ENCODE data around the gene MEAF6. TPM values are rescaled to one million over a fixed set of nuclear protein-coding genes. Genes with fewer than 3 reads are reported as not detected.

The MEAF6 gene
- total and polyA plus RNA-seq, 2 experiments from 2014 or later = 60.1 to 64.5 TPM

DNA sequence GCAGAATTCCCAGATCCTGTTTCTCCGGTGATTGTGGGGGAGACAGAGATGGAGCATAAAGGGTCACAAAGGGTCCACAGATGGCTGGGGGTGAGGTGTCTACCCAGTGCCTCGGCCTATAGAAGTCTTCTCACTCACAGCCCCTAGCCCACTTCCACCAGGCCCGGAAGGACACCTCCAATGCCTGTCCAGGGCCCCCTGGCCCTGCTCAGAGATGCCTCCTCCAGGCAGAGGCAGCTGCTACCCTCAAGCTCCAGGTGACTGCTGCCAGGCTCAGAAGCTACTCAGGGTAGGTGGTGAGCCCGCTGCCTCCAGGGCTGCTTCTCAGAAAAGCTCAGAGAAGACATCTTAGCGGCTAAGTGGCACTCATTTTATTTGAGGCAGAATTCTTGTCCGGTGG, 62.1 kb downstream of the MEAF6 start:
- ATAC-seq = peak; percentile 12; the same call in 2 of the 3 replicates

DNA sequence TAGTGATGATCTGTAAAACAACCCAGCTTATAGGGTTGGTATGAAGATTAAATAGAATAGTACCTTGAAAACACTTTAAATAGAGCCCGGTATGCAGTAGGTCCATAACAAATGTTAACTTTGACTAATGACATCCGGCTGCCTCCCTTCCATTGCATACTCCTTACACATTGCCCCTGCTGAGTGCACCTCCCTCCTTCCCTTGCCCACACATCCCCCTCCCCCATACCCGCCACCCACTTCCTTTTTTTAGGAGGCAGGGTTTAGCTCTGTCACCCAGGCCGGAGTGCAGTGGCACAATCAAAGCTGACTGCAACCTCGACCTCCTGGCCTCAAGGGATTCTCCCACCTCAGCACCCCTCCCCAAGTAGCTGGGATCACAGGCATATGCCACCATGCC, 64.6 kb downstream of the MEAF6 start:
- no peak overlapping the region for H3K4me3 Mint-ChIP-seq
- Histone ChIP-seq H2AFZ (no peak overlapping the region; the same call in 1 of the 2 replicates), H3F3A (replicated peaks; ENCODE audit: low read depth) (no peaks in the 10 kb centered on the region), H4K20me1 (replicated peaks; ENCODE audit: insufficient read depth) (no peaks in the 10 kb centered on the region), H3K79me2 (replicated peaks; ENCODE audit: insufficient read depth) (no peaks in the 10 kb centered on the region), H3K36me3 (ENCODE audit: insufficient read depth) (no peaks in the 10 kb centered on the region), H3K27ac (ENCODE audit: low read depth) (no peak overlapping the region), H3K4me2 (peak overlapping the region; percentile 49), H3K27me3 (ENCODE audit: insufficient read depth) (no peaks in the 10 kb centered on the region), H3K9me2 (ENCODE audit: insufficient read depth) (no peaks in the 10 kb centered on the region), H3K4me3 (no peak overlapping the region), H3K4me1 (ENCODE audit: insufficient read depth) (peaks cover 39% of the 10 kb centered on the region)
- peaks cover 46% of the 10 kb centered on the region for H3K4me1 Mint-ChIP-seq
- DNase-seq (ENCODE audit: low spot score) (no peak), ATAC-seq (no peak)
- peaks cover 10% of the 10 kb centered on the region for H3K27me3 Mint-ChIP-seq (ENCODE audit: insufficient read depth, low read depth, poor library complexity)
- no peaks in the 10 kb centered on the region for H3K9me3 Mint-ChIP-seq
- no peaks in the 10 kb centered on the region; the same call in 2 of the 3 replicates for H3K36me3 Mint-ChIP-seq (ENCODE audit: low read depth)
- H3K27ac Mint-ChIP-seq = no peak overlapping the region
- TF ChIP-seq EZH2phosphoT487 (IDR thresholded peaks at IDR 0.05; ENCODE audit: unreplicated experiment) (no peak), ZNF114 (CRISPR knock-in tag; IDR thresholded peaks at IDR 0.05) (no peak)
- TF ChIP-seq, protein P1, sequence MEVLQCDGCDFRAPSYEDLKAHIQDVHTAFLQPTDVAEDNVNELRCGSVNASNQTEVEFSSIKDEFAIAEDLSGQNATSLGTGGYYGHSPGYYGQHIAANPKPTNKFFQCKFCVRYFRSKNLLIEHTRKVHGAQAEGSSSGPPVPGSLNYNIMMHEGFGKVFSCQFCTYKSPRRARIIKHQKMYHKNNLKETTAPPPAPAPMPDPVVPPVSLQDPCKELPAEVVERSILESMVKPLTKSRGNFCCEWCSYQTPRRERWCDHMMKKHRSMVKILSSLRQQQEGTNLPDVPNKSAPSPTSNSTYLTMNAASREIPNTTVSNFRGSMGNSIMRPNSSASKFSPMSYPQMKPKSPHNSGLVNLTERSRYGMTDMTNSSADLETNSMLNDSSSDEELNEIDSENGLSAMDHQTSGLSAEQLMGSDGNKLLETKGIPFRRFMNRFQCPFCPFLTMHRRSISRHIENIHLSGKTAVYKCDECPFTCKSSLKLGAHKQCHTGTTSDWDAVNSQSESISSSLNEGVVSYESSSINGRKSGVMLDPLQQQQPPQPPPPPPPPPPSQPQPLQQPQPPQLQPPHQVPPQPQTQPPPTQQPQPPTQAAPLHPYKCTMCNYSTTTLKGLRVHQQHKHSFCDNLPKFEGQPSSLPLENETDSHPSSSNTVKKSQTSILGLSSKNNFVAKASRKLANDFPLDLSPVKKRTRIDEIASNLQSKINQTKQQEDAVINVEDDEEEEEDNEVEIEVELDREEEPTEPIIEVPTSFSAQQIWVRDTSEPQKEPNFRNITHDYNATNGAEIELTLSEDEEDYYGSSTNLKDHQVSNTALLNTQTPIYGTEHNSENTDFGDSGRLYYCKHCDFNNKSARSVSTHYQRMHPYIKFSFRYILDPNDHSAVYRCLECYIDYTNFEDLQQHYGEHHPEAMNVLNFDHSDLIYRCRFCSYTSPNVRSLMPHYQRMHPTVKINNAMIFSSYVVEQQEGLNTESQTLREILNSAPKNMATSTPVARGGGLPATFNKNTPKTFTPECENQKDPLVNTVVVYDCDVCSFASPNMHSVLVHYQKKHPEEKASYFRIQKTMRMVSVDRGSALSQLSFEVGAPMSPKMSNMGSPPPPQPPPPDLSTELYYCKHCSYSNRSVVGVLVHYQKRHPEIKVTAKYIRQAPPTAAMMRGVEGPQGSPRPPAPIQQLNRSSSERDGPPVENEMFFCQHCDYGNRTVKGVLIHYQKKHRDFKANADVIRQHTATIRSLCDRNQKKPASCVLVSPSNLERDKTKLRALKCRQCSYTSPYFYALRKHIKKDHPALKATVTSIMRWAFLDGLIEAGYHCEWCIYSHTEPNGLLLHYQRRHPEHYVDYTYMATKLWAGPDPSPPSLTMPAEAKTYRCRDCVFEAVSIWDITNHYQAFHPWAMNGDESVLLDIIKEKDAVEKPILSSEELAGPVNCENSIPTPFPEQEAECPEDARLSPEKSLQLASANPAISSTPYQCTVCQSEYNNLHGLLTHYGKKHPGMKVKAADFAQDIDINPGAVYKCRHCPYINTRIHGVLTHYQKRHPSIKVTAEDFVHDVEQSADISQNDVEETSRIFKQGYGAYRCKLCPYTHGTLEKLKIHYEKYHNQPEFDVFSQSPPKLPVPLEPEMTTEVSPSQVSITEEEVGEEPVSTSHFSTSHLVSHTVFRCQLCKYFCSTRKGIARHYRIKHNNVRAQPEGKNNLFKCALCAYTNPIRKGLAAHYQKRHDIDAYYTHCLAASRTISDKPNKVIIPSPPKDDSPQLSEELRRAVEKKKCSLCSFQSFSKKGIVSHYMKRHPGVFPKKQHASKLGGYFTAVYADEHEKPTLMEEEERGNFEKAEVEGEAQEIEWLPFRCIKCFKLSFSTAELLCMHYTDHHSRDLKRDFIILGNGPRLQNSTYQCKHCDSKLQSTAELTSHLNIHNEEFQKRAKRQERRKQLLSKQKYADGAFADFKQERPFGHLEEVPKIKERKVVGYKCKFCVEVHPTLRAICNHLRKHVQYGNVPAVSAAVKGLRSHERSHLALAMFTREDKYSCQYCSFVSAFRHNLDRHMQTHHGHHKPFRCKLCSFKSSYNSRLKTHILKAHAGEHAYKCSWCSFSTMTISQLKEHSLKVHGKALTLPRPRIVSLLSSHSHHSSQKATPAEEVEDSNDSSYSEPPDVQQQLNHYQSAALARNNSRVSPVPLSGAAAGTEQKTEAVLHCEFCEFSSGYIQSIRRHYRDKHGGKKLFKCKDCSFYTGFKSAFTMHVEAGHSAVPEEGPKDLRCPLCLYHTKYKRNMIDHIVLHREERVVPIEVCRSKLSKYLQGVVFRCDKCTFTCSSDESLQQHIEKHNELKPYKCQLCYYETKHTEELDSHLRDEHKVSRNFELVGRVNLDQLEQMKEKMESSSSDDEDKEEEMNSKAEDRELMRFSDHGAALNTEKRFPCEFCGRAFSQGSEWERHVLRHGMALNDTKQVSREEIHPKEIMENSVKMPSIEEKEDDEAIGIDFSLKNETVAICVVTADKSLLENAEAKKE (CRISPR knock-in tag; IDR thresholded peaks at IDR 0.05) = no peak

More for the DNA sequence above, 62.1 kb downstream of the MEAF6 start:
- Histone ChIP-seq H3K36me3 (ENCODE audit: insufficient read depth) (no peaks in the 10 kb centered on the region), H3K4me3 (no peak overlapping the region), H3K79me2 (replicated peaks; ENCODE audit: insufficient read depth) (no peaks in the 10 kb centered on the region), H2AFZ (peak overlapping the region; percentile 3; the same call in 1 of the 2 replicates), H4K20me1 (replicated peaks; ENCODE audit: insufficient read depth) (no peaks in the 10 kb centered on the region), H3F3A (replicated peaks; ENCODE audit: low read depth) (no peaks in the 10 kb centered on the region), H3K27me3 (ENCODE audit: insufficient read depth) (no peaks in the 10 kb centered on the region), H3K4me2 (no peak overlapping the region; the same call in none of the 2 replicates), H3K4me1 (ENCODE audit: insufficient read depth) (peaks cover 39% of the 10 kb centered on the region), H3K9me2 (ENCODE audit: insufficient read depth) (no peaks in the 10 kb centered on the region), H3K27ac (ENCODE audit: low read depth) (0 out of 2 replicates have a peak overlapping the region, but pooled peaks have one; percentile 1)
- Mint-ChIP-seq H3K36me3 (ENCODE audit: low read depth) (no peaks in the 10 kb centered on the region), H3K9me3 (no peaks in the 10 kb centered on the region), H3K27me3 (ENCODE audit: insufficient read depth, low read depth, poor library complexity) (peaks cover 5% of the 10 kb centered on the region), H3K27ac (peak overlapping the region; percentile 81), H3K4me3 (peak overlapping the region; percentile 48; the same call in 2 of the 3 replicates), H3K4me1 (peaks cover 45% of the 10 kb centered on the region)
- DNase-seq (ENCODE audit: low spot score) = no peak
- TF ChIP-seq, protein P2, sequence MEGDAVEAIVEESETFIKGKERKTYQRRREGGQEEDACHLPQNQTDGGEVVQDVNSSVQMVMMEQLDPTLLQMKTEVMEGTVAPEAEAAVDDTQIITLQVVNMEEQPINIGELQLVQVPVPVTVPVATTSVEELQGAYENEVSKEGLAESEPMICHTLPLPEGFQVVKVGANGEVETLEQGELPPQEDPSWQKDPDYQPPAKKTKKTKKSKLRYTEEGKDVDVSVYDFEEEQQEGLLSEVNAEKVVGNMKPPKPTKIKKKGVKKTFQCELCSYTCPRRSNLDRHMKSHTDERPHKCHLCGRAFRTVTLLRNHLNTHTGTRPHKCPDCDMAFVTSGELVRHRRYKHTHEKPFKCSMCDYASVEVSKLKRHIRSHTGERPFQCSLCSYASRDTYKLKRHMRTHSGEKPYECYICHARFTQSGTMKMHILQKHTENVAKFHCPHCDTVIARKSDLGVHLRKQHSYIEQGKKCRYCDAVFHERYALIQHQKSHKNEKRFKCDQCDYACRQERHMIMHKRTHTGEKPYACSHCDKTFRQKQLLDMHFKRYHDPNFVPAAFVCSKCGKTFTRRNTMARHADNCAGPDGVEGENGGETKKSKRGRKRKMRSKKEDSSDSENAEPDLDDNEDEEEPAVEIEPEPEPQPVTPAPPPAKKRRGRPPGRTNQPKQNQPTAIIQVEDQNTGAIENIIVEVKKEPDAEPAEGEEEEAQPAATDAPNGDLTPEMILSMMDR (conservative IDR thresholded peaks at IDR 0.05; ENCODE audit: low read depth in 2 of 2) = 0 out of 4 replicates have a peak, but pooled peaks of 1 of the 2 experiments have one; percentile 3
- TF ChIP-seq STAT1 (IDR thresholded peaks at IDR 0.05; ENCODE audit: unreplicated experiment) = no peak
- TF ChIP-seq, protein P3, sequence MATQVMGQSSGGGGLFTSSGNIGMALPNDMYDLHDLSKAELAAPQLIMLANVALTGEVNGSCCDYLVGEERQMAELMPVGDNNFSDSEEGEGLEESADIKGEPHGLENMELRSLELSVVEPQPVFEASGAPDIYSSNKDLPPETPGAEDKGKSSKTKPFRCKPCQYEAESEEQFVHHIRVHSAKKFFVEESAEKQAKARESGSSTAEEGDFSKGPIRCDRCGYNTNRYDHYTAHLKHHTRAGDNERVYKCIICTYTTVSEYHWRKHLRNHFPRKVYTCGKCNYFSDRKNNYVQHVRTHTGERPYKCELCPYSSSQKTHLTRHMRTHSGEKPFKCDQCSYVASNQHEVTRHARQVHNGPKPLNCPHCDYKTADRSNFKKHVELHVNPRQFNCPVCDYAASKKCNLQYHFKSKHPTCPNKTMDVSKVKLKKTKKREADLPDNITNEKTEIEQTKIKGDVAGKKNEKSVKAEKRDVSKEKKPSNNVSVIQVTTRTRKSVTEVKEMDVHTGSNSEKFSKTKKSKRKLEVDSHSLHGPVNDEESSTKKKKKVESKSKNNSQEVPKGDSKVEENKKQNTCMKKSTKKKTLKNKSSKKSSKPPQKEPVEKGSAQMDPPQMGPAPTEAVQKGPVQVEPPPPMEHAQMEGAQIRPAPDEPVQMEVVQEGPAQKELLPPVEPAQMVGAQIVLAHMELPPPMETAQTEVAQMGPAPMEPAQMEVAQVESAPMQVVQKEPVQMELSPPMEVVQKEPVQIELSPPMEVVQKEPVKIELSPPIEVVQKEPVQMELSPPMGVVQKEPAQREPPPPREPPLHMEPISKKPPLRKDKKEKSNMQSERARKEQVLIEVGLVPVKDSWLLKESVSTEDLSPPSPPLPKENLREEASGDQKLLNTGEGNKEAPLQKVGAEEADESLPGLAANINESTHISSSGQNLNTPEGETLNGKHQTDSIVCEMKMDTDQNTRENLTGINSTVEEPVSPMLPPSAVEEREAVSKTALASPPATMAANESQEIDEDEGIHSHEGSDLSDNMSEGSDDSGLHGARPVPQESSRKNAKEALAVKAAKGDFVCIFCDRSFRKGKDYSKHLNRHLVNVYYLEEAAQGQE (IDR thresholded peaks at IDR 0.05; ENCODE audit: unreplicated experiment) = no peak
- TF ChIP-seq POLR2AphosphoS5 (IDR thresholded peaks at IDR 0.05; ENCODE audit: low read depth) = 0 out of 2 replicates have a peak, but pooled peaks have one; percentile 9
